Stimulated activated CD4-positive, alpha-beta T cell treated with anti-CD3 and anti-CD28 coated beads, Interleukin-12 subunit alpha, Interleukin-12 subunit beta, amount 100 ng/mL, for 24 hours (primary cell): ENCODE data around the gene MAGEA11.
"Not testable (repeated sequence)": the region's sequence is repeated elsewhere in the genome, so short reads cannot be mapped to it uniquely, and the experiment has no call there.

Source experiments
- DNase-seq, 2 experiments: peaks; one replicate each; pipeline ENCODE4 v3.0.0-alpha.2; 2020; ENCODE audit warnings: low read depth in 2 of 2

MAGEA11 gene, protein sequence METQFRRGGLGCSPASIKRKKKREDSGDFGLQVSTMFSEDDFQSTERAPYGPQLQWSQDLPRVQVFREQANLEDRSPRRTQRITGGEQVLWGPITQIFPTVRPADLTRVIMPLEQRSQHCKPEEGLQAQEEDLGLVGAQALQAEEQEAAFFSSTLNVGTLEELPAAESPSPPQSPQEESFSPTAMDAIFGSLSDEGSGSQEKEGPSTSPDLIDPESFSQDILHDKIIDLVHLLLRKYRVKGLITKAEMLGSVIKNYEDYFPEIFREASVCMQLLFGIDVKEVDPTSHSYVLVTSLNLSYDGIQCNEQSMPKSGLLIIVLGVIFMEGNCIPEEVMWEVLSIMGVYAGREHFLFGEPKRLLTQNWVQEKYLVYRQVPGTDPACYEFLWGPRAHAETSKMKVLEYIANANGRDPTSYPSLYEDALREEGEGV

DNA sequence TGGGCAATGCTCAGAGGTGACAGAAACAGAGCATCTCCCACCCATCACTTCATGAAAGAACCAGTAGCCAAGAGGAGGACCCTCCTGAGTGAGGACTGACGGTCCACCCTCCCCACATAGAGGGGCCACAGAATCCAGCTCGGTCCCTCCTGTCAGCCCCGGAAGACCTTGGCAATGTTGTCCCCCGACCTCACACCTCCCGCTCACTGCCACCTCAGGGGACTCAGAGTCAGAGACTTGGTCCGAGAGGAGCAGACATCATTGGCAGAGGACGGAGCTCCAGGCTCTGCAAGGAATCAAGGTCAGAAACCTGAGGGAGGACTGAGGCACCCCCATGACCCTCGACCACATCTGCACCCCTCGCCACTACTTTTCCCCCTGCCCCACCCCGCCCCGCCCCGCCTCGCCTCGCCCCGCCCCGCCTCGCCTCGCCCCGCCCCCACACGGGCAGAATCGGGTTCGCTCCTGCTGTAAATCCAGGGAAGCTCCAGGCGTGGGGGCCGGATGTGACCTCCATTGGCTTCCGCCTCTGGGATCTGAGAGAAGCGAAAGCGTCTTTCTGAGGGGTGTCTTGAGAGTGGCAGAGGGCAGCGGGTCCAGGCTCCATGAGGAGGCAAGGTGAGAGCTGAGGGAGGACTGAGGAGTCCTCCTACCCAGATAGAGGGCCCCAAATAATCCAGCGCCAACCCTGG is at the start of gene MAGEA11:
Gene MAGEA11 (plus strand): TSS at position 516 of the 692 bp plus-strand sequence. CDS start 1,100 bp downstream, outside the sequence.
- DNase-seq: no peak

DNA sequence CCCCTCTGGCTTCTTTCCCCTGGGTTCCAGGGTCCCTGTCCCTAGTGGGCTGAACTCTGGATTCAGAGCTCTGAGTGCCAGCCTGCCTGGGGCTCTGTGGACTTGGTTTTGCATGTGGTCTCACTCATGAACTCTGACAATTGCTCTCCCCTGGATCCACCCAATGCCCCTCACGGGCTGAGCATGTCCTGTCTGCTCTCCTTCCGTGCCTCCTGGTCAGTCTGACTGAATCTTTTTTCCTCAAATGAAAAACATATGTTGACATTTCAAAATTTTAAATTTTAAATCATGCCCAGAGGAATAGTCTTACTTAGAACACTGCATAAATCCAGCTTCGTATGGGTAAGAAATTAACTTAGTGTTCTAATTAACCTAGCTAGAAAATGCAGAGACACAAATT is 36.8 kb upstream of the MAGEA11 start:
- DNase-seq: not testable (repeated sequence)

DNA sequence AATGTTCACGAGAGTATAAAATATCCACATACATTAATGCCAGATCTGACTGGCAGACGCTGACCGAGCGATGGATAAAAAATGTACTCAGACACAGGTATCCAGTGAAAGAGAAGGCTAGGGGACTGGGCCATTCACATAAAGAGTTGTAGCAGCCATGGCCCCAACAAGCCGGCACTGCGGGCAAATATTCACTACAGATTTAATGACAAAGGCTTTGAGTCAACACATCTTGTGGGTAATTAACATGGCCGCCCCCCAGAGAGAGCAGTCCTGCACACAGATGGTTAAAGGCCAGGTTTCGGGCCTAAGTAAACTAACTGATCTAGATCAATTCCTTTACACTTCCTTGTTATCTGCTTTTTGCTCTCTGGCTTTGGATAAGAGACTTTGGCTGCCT is 36.3 kb upstream of the MAGEA11 start:
- not testable (repeated sequence) for DNase-seq

DNA sequence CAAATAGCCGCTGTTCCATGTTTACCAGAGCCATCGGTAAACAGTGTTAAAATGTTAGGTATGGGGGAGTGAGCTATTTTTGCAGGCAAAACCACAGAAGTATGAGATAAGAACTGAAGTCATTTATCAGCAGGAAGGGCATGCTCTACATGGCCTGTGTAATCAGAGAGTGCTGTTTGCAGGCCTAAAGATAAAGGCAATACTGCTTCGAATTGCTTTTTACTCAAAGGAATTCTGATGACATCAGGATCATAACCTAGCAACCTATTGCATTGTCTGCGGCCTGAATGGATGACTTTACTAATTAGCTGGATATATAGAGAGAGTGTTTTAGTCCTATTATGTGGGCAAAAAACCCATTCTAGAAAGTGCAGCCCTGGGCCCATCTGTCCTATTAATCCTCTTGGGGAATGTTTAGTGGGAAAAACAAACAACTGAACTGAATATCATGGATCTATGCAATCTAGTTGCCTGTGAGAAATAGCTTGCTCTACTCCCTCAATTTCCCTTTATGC is 32.6 kb upstream of the MAGEA11 start:
- not testable (repeated sequence) for DNase-seq

DNA sequence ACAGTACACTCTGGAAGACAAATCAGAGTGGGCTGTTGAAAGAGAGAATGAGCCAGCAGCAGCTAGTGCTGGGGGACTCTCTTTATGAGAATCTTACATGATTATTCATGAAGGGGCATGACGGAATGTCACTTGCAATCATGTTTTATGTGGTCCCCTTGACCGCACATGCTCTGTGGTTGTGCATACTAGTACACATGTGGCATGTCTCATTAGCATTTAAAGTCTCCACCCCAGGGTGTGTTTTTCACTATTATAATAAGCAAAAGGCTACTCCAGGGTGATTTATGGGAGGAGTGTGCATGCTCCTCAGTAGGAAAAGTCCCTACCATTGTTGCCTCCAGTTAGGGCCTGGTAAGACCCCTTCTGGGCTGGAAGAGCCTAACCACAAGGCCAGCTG is 30.7 kb upstream of the MAGEA11 start:
- no peak for DNase-seq

DNA sequence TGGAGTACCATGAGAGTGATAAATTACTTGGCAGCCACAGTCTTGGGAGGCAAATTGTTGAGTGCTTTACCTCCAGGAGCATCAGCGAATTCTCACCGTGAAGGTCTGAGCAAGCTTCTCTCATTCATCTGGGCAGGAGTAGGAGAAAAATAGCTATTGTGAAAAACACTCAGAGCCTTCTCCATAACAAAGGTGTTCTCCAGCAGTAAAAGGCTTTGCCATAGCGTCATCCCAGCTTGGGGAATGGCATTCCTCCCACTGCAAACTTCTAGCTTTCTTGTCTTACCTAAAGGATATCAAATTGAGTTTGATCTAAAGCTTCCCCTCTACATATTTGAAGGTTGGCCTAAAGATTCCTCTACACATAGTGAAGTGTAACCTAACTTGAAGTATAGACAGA is 29.8 kb upstream of the MAGEA11 start:
- no peak for DNase-seq

DNA sequence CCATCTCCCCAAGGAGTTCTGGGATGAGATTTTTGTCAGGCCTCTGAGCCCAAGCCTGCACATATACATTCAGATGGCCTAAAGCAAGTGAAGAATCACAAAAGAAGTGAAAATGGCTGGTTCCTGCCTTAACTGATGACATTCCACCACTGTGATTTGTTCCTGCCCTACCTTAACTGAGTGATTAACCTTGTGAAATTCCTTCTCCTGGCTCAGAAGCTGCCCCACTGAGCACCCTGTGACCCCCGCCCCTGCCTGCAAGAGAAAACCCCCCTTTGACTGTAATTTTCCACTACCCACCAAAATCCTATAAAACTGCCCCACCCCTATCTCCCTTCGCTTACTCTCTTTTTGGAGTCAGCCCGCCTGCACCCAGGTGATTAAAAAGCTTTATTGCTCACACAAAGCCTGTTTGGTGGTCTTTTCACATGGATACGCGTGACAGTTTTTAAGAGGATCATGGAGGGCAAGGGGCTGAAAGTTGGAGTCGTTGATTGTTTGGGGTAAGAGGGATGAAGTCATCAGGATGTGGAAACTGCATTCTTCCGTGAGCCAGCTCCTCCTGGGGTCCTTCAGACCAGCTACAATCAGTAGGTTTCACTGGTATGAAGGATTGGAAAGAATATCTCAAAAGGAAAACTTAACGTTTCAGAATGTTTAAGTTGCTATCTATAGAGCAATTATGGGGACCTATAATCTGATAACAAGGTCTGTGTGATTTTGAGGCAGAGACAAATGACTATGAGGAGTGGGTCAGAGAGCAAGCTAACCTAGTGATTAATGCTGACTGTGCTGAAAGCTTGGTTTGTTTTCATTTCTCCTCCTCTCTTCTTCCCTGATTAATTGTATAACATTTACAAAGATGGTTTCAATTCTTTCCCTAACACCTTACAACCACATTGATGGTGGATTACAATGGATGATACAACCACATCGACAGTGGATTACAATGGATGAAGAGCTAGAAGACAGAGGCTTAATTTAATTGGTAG is 28.6 kb upstream of the MAGEA11 start:
- no peak for DNase-seq

DNA sequence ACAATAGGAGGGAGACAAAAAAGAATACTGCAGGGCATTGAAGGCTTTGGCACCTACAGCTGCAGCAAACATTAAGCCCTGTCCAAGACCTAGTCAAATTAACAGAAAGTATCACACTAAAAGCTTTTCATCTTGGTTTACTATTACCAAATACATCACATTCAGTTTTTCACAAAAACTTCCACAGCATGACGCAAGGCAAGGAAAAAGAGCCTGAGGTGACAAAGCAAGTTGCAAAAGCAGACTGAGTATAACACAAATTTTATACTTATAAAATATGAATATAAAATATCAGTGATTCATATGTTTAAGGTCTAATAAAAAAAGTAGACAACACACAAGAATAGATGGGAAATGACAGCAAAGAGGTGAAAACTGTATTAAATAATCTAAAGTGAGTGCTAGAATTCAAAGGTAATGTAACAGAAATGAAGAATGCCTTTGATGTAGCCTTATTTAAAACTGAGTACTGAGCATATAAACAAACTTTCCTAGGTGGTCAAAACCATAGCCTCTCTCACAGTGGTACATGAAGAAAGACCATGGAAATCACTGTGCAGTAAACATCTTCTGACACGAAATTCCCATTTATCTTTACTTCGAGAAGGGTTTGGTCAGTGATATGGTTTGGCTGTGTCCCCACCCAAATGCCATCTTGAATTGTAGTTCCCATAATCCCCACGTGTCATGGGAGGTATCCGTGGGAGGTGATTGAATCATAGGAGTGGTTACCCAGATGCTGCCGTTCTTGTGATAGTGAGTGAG is 27.7 kb upstream of the MAGEA11 start:
- DNase-seq: no peak

DNA sequence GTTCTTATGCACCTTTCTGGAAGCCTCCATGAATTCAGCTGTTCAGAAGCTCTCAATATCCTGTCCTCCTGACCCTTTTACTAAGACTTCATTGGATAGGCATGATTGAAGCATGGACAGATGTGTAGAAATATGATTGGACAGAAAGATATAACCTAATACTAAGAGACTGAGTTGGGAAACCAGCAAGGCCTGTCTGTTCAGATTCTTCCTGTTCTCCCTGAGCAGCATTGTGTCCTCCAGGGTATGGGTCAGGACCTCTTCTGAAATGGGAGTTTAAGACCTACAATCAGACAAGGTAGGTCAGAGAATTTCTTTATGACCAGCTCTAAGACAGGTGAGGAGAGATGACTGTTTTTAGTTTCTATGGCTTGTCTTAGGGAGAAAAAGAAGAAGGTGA is 23.9 kb upstream of the MAGEA11 start:
- no peak for DNase-seq

DNA sequence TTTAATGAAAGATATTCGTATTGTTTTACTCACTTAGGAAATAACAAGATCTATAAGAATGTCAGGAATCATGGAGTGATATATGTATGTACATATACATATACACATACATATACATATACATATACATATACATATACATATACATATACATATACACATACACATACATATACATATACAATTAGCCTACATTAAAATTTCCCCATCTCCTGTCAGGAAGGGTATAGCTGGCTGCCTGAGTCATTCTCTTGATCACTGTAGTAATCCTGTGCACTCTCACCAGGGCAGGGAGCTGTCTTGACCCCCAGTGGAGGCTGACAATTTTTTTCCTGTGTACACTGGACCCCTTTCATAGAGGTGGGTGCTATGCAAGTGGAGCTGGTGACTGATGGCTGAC is 23.3 kb upstream of the MAGEA11 start:
- no peak for DNase-seq

DNA sequence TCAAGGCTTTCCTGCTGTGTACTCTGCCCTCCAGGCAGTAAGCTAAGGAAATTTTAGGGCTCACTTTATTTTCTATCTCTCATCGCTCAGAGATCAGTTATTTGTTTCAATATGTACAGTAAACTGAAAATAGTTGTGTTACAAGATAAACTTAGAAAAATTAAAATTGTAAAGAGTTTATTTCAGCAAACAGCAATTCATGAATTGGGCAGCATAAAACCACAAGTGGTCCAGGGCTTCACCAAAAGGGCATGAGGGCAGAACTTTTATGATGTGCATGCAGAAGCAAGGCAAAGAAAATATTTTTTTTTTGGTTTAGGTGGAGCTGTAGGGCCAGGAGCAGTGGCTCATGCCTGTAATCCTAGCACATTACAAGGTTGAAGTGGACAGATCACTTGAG is 20.1 kb upstream of the MAGEA11 start:
- DNase-seq: no peak

DNA sequence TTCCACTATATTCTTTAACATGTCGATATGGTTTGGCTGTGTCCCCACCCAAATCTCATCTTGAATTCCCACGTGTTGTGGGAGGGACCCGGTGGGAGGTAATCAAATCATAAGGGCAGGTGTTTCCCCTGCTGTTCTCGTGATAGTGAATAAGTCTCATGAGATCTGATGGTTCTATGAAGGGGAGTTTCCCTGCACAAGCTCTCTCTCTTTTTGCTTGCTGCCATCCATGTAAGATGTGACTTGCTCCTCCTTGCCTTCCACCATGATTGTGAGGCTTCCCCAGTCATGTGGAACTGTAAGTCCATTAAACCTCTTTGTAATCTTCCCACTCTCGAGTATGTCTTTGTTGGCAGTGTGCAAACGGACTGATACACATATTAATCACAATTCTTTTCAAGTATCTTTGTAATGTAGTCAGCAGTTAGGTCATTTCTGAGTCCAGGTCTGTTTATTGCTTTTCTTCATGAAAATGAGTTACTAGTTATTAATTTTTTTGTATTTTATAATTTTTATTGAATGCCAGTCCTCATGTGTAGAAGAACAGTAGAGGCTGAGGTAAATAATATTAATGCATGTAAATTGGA is 19.1 kb upstream of the MAGEA11 start:
- not testable (repeated sequence) for DNase-seq

DNA sequence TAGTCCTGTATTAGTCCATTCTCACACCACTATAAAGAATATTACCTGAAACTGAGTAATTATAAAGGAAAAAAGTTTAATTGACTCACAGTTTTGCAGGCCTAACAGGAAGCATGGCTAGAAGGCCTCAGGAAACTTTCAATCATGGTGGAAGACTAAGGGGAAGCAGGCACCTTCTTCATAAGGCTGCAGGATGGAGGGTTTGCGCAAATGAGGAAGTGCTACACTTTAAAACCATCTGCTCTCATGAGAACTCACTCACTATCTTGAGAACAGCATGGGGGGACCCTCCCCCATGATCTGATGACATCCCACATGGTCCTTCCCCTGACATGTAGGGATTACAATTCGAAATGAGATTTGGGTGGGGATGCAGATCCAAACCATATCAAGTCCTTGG is 12.1 kb upstream of the MAGEA11 start:
- no peak for DNase-seq

DNA sequence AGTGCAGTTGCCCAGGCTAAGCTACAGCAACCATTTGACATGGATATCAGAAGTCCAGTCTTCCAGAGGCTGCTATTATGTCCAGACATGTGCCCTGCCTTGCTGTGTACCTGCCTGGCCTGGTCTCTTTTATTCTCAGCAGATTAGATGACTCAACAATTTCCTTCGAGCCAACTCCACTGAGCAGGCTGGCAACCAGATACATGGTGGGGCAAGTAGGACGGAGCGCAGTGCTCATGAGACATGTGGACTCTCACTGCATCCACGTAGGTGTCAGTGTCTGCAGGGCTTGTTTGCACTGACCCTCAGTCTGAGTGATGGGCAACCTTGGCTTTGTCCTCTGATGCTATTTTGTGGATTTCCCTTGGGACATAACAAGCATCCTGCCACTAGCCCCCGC is 7.2 kb upstream of the MAGEA11 start:
- no peak for DNase-seq

DNA sequence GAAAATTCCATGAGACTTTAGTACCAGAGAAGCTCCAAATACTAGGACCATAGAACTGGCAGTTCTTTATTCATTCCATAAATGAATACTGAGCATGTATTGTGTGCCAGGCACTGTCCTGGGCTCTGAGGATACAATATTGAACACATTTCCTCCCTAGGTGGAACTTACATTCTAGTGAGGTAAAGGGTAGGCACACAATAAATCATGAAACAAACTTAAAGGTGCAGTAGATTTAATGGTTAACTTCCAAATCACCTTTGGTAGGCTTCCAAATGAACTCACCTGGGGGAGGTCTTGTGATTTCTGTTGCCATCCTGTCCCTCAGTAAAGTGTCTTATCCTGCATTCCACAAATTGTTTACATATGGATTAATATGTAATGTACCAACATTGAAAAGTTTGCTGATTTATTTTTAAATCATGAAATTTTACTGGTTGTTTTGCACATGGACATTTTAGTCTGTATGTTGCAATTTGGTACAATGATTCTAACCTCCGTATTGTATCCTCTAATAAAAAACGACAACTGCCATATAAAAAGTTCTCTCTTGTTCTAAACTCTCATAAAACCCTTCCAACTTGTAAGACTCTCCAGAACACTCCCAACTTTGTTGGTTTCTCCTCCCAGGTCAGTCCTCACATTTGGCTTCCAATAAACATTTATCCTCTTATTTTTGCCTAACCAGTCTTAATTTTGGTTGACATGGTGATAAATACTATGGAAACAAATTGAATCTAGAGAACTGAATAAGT is 4.5 kb upstream of the MAGEA11 start:
- DNase-seq: no peak

DNA sequence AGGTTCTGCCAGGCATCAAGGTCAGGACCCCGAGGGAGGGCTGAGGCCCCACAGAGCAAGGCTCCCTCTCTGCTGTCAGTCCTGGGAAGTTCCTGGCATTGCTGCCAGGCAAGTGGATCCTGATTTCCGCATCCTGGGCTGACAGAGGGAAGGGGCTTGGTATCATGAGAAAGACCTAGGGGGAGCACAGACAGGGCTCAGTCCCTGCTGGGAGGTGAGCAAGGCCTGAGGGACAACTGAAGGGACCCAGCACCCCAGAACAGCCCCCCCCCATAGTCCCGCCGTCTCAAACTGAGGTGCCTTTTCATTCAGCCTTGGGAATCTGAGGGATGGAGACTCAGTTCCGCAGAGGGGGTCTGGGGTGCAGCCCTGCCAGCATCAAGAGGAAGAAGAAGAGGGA is 971 bp downstream of the MAGEA11 start:
- no peak for DNase-seq

DNA sequence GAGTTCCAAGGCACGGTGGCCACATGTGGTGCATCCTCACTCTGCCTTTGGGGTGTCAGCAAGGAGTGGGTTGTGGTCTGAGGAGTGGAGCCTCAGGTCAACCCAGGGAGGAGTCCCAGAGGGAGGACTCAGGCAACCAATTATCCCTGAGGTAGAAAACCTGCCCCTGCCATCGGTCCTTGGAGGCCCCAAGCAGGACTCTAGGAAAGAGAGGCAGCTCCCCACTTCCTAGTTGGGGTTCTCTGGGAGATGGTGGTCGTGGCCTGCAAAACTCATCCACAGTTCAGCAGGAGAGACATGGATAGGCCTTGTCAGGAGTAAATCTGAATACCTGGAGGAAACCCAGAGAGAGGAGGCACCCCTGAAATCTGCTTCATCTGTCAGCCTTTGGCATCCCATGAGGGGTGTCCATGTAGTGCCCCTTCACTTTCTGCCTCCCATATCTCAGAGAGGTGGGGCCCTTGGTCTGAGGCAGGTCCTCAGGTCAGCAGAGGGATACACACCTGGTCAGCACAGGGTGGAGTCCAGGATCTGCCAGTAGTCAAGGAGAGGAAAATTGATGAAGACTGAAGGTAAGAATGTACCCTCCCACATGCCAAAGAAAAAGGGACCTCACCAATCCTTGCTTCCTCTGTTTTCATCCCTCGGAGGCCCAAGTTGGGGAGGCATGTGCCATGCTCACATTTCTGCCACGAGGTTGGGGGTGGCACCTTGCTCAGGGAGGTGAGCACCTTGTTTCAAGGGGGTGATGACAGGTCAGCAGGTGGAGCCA is 1.6 kb downstream of the MAGEA11 start:
- DNase-seq: no peak

DNA sequence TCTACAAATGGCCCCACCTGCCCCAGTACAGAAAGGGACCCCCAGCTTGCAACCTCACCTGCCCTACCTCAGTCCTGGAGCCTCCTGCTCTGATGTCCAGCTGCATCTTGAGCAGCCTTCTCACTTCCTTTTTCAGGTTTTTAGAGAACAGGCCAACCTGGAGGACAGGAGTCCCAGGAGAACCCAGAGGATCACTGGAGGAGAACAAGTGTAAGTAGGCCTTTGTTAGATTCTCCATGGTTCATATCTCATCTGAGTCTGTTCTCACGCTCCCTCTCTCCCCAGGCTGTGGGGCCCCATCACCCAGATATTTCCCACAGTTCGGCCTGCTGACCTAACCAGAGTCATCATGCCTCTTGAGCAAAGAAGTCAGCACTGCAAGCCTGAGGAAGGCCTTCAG is 3.6 kb downstream of the MAGEA11 start:
- no peak for DNase-seq

DNA sequence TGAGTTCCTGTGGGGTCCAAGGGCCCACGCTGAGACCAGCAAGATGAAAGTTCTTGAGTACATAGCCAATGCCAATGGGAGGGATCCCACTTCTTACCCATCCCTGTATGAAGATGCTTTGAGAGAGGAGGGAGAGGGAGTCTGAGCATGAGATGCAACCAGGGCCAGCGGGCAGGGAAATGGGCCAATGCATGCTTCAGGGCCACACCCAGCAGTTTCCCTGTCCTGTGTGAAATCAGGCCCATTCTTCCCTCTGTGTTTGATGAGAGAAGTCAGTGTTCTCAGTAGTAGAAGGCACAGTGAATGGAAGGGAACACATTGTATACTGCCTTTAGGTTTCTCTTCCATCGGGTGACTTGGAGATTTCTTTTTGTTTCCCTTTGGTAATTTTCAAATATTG is 4.8 kb downstream of the MAGEA11 start:
- no peak for DNase-seq
